ENCODE measurements around the gene CTF1. TPM values are rescaled to one million over a fixed set of nuclear protein-coding genes. Genes with fewer than 3 reads are reported as not detected.
"Not testable (repeated sequence)": the region's sequence is repeated elsewhere in the genome, so short reads cannot be mapped to it uniquely, and the experiment has no call there.

The CTF1 gene, protein sequence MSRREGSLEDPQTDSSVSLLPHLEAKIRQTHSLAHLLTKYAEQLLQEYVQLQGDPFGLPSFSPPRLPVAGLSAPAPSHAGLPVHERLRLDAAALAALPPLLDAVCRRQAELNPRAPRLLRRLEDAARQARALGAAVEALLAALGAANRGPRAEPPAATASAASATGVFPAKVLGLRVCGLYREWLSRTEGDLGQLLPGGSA
- total RNA-seq: under 1 TPM; 0.18 to 0.33 (median 0.28) TPM

GRCh38 chr16:30896261-30896888 lies at the start of gene CTF1:
TSS of gene CTF1 (plus strand) at chr16:30896614. CDS start at chr16:30896644, 30 bp downstream.
- peak in 1 of 2 donors; percentile 2 for ATAC-seq

DNA sequence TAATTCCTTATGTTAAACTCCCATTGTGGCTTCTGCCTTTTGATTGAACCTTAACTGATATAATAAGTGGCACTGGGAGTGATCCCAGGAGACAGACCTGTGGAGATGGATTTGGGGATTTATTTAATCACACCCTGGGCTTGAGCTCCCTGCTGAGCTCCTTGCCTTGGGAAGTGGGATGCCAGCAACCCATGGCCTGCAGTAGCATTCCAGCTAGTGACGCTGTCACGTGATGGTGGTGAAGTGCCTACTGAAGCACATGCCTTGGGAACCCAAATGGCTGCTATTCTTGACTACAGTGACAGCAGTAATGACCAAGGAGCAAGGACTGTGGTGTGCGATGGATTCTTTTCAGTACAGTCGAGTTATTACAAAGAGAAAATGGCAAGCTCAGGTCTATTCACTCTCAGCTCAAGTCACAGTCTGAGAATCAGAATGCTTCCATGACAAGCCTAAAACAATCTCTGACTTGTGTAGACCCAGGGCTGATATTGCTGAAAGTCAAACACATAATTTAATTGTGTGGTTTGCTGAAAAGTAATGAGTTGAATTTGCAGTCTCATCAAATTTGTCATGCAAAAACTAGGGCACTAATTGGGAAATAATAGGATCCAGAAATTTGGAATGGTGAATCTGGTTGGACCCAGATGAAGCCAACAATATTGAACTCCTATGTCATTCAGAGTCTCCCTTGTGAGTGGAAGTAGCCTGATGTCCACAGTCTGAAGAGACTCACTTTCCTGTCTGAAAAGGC lies 49.6 kb upstream of the CTF1 start:
- Mint-ChIP-seq H3K27me3 (ENCODE audit: low read depth) (no peaks in the 10 kb centered on the region), H3K4me3 (no peak overlapping the region), H3K9me3 (no peaks in the 10 kb centered on the region), H3K36me3 (ENCODE audit: insufficient read depth) (no peaks in the 10 kb centered on the region), H3K4me1 (ENCODE audit: low read depth) (peaks cover 9% of the 10 kb centered on the region)
- no peak for DNase-seq
- ATAC-seq: no peak

More at GRCh38 chr16:30896261-30896888, at the start of gene CTF1:
- peak within 1 kb of the TSS; percentile 56 for H3K4me3 Mint-ChIP-seq
- no peaks in the 10 kb centered on the region for H3K36me3 Mint-ChIP-seq (ENCODE audit: insufficient read depth)
- no peak for DNase-seq
- no peaks in the 10 kb centered on the region for H3K27me3 Mint-ChIP-seq (ENCODE audit: low read depth)
- no peaks in the 10 kb centered on the region for H3K9me3 Mint-ChIP-seq
- H3K4me1 Mint-ChIP-seq (ENCODE audit: low read depth): peaks cover 40% of the 10 kb centered on the region

GRCh38 chr16:30850246-30850645 lies 46.2 kb upstream of the CTF1 start:
- ATAC-seq (no peak), DNase-seq (no peak)
- Mint-ChIP-seq H3K4me1 (ENCODE audit: low read depth) (no peaks in the 10 kb centered on the region), H3K9me3 (no peaks in the 10 kb centered on the region), H3K36me3 (ENCODE audit: insufficient read depth) (peaks cover 3% of the 10 kb centered on the region), H3K27me3 (ENCODE audit: low read depth) (no peaks in the 10 kb centered on the region), H3K4me3 (no peak overlapping the region)

- no peaks in the 10 kb centered on the region for H3K27me3 Mint-ChIP-seq (ENCODE audit: low read depth)
- no peaks in the 10 kb centered on the region for H3K4me1 Mint-ChIP-seq (ENCODE audit: low read depth)
- DNase-seq (no peak), ATAC-seq (no peak)
- H3K9me3 Mint-ChIP-seq: no peaks in the 10 kb centered on the region
- H3K4me3 Mint-ChIP-seq: no peak overlapping the region
- peaks cover 3% of the 10 kb centered on the region for H3K36me3 Mint-ChIP-seq (ENCODE audit: insufficient read depth)
These were observed 42.7 kb upstream of the CTF1 start for GRCh38 chr16:30853758-30854157.

DNA sequence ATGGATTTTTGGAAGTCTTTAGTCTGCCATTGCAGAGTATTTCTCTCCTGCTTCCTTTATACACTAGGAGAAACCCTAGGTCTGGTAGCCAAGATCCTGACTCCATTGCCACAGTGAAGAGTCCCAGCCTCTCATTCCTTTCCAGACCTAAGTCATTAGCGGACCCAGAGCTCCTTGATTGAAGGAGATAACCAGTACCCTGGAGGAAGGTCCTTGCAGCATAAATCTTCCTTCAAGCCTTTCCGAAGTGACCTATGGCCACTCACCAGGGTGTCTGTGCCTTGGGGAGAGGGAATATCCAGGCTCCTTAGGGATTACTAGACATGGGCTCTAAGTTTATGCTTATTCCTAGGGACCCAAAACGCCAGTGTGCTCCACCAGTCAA lies 38.3 kb upstream of the CTF1 start:
- no peak for DNase-seq
- ATAC-seq: no peak
- no peak overlapping the region for H3K4me3 Mint-ChIP-seq
- no peaks in the 10 kb centered on the region for H3K9me3 Mint-ChIP-seq
- no peaks in the 10 kb centered on the region for H3K27me3 Mint-ChIP-seq (ENCODE audit: low read depth)
- H3K36me3 Mint-ChIP-seq (ENCODE audit: insufficient read depth): peaks cover 3% of the 10 kb centered on the region
- H3K4me1 Mint-ChIP-seq (ENCODE audit: low read depth): no peaks in the 10 kb centered on the region

DNA sequence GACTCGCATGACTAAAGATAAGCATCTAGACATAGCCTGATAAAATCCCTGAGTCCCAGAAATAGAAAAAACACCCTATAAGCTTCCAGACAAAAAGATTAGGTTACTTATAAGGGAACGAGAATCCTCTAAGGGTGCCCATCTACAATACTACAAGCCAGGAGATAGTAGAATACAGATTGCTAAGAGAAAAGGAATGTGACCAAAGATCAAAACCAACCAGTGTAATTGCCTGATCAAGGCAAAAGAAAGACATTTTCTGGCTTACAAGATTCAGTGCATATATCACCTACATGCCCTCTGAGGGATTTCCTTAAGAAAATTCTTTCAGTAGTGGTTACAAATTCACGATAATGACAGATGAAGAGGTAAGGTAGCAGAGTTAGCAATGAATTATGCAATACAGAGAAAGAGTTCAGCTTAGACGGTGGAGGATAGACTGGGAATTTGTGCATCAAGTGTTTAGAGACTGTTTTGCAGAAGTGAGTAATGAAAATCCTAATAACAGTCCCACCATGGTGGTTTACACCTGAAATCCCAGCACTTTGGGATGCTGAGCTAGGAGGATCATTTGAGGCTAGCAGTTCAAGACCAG lies 37.5 kb upstream of the CTF1 start:
- H3K36me3 Mint-ChIP-seq (ENCODE audit: insufficient read depth): no peaks in the 10 kb centered on the region
- H3K4me1 Mint-ChIP-seq (ENCODE audit: low read depth): no peaks in the 10 kb centered on the region
- H3K27me3 Mint-ChIP-seq (ENCODE audit: low read depth): no peaks in the 10 kb centered on the region
- ATAC-seq (no peak), DNase-seq (no peak)
- H3K4me3 Mint-ChIP-seq: no peak overlapping the region
- H3K9me3 Mint-ChIP-seq: no peaks in the 10 kb centered on the region

DNA sequence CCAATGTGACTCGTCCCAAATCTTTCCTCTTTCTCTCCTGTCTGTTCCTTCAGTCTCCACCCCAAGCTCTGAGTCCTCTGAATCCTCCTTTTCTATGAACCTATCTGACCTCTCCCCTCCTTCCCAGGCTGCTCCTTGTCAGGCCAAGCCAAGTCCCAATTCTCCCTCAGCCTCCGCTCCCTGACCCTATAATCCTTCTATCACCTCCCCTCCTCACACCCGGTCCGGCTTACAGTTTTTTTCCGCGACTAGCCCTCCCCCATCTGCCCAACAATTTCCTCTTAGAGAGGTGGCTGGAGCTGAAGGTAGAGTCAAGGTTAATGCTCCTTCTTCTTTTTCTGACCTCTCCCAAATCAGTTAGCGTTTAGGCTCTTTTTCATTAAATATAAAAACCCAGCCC lies 35.7 kb upstream of the CTF1 start:
- not testable (repeated sequence) for H3K27me3 Mint-ChIP-seq (ENCODE audit: low read depth); H3K36me3 Mint-ChIP-seq (ENCODE audit: insufficient read depth); H3K9me3 Mint-ChIP-seq; H3K4me3 Mint-ChIP-seq; H3K4me1 Mint-ChIP-seq (ENCODE audit: low read depth); DNase-seq; ATAC-seq

DNA sequence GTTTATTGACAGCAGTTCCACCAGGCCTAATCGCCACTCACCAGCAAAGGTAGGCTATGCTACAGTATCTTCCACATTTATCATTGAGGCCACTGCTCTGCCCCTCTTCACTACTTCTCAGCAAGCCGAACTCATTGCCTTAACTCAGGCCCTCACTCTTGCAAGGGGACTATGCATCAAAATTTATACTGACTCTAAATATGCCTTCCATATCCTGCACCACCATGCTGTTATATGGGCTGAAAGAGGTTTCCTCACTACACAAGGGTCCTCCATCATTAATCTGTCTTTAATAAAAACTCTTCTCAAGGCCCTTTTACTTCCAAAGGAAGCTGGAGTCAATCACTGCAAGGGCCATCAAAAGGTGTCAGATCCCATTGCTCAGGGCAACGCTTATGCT lies 33.2 kb upstream of the CTF1 start:
- not testable (repeated sequence) for H3K4me1 Mint-ChIP-seq (ENCODE audit: low read depth); H3K9me3 Mint-ChIP-seq; H3K27me3 Mint-ChIP-seq (ENCODE audit: low read depth); ATAC-seq; DNase-seq; H3K4me3 Mint-ChIP-seq; H3K36me3 Mint-ChIP-seq (ENCODE audit: insufficient read depth)

- Mint-ChIP-seq H3K4me3 (no peak overlapping the region), H3K4me1 (ENCODE audit: low read depth) (no peaks in the 10 kb centered on the region), H3K27me3 (ENCODE audit: low read depth) (no peaks in the 10 kb centered on the region), H3K36me3 (ENCODE audit: insufficient read depth) (no peaks in the 10 kb centered on the region), H3K9me3 (no peaks in the 10 kb centered on the region)
- no peak for DNase-seq
- no peak for ATAC-seq
These were observed 30.4 kb upstream of the CTF1 start for GRCh38 chr16:30866031-30866430.

DNA sequence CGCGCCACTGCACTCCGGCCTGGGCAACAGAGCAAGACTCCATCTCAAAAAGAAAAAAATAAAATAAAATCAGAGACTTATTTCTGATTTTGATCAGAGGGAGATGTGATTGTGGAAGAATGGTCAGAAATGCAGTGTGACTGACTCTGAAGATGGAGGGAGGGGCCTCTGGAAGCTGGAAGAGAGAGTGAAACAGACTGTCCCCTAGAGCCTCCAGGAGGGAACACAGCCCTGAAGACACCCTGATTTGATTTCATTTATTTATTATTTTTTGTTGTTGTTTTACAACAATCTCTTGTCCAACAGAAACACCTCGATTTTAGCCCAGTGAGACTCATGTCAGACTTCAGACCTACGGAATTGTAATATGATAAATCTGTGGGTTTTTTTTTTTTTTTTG lies 28.7 kb upstream of the CTF1 start:
- Mint-ChIP-seq H3K4me1 (ENCODE audit: low read depth) (peaks cover 3% of the 10 kb centered on the region), H3K4me3 (no peak overlapping the region), H3K36me3 (ENCODE audit: insufficient read depth) (no peaks in the 10 kb centered on the region), H3K9me3 (no peaks in the 10 kb centered on the region), H3K27me3 (ENCODE audit: low read depth) (no peaks in the 10 kb centered on the region)
- no peak for ATAC-seq
- DNase-seq: no peak

DNA sequence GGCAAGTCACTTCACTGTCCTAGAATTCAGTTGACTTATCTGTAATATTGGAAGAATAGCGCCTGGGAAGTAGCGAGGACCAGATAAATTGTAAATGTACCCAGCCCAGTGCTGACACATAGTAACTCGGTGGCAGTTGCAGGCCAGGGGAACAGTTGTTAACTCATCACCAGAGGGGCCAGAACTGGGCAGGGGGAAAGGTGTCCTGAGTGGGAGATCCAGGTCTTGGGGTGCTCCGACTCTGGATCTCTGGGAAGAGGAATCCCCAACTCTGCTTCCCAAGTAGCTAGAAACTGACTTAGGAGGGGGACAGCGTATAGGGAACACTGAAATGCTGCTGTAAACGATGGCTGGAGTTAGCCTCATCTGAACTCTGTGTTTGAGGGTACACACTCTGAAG lies 25.5 kb upstream of the CTF1 start:
- Mint-ChIP-seq H3K4me3 (no peak overlapping the region), H3K4me1 (ENCODE audit: low read depth) (peaks cover 20% of the 10 kb centered on the region), H3K9me3 (no peaks in the 10 kb centered on the region), H3K36me3 (ENCODE audit: insufficient read depth) (peaks cover under 1% of the 10 kb centered on the region), H3K27me3 (ENCODE audit: low read depth) (no peaks in the 10 kb centered on the region)
- ATAC-seq (no peak), DNase-seq (no peak)

DNA sequence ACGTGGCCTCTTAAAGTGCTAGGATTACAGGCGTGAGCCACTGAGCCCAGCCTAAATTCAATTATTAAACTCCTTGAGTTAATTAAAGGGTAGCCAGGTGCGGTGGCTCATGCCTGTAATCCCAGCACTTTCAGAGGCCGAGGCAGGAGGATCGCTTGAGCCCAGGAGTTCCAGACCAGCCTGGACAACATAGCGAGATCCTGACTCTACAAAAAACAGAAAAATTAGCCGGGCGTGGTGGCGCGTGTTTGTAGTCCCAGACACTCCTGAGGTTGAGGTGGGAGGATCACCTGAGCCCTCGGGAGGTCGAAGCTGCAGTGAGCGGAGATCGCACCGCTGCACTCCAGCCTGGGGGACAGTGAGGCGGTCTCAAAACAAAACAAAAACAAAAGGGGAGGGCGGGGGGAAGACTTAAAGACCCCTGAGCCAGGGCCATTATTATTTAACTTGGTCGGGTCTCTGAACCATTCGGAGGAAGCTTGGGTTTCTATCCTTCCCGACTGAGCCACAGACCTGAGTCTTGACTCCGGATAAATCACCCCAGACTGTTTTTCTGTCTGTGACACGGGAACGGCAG lies 22.1 kb upstream of the CTF1 start:
- Mint-ChIP-seq H3K4me3 (peak overlapping the region; percentile 96), H3K27me3 (ENCODE audit: low read depth) (no peaks in the 10 kb centered on the region), H3K9me3 (no peaks in the 10 kb centered on the region), H3K36me3 (ENCODE audit: insufficient read depth) (peaks cover 8% of the 10 kb centered on the region), H3K4me1 (ENCODE audit: low read depth) (peaks cover 39% of the 10 kb centered on the region)
- ATAC-seq (no peak), DNase-seq (no peak)

- DNase-seq: peak; percentile 86
- H3K4me3 Mint-ChIP-seq: peak overlapping the region; percentile 96
- no peaks in the 10 kb centered on the region for H3K9me3 Mint-ChIP-seq
- ATAC-seq: peak; percentile 89 to 91
- H3K36me3 Mint-ChIP-seq (ENCODE audit: insufficient read depth): peaks cover 8% of the 10 kb centered on the region
- H3K27me3 Mint-ChIP-seq (ENCODE audit: low read depth): no peaks in the 10 kb centered on the region
- H3K4me1 Mint-ChIP-seq (ENCODE audit: low read depth): peaks cover 39% of the 10 kb centered on the region
These were observed 21.3 kb upstream of the CTF1 start for GRCh38 chr16:30874821-30875717.
